OCI-M2 (cell line): Measurements from ENCODE around the gene OLR1.
"Not testable (repeated sequence)": the region's sequence is repeated elsewhere in the genome, so short reads cannot be mapped to it uniquely, and the experiment has no call there.

Source experiments
- DNase-seq: peaks from one replicate; lab custom pipeline; 2025; ENCODE audit not compliant: unreplicated experiment; lab: John Stamatoyannopoulos, UW

Gene OLR1

DNA sequence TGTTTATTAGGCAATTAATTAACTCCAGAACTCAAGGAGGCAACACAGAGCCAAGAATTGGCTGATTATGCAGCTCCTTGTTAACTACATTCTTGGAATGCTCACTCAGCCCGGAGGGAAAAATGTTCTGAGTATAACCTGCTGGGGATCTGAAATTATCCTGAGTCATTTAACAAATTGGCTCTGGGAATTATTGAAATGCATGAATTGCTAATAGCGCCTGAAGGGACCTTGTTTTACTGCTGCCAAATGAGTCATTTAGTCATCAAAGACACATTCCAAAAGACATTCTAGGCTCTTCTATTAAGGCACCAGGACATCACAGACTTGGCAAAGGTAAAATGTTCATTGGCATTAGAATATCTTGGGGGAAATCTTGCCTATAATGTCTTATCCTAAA is 19.9 kb upstream of the OLR1 start:
- no peak for DNase-seq

- DNase-seq = no peak
Observed at GRCh38 chr12:10190558-10191388, 18.8 kb upstream of the OLR1 start.

DNA sequence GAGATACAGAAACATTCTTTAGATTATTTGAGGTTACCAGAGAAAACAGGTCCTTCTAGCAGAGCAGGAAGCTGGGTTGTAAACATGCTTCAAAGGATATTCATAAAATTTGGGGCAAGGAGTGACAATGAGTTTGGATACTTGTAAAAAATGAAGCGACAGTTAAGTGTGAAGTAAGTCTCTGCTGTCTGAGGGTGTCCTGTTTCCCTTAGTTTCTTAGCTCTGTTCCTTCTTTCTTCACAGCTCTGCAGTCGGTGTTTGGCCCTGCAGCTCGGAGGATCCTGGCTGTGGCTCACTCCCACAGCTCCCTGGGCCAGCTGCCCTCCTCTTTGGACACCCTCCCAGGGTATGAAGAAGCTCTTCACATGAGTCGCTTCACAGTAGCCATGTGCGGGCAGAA is 17.7 kb upstream of the OLR1 start:
- DNase-seq = no peak

DNA sequence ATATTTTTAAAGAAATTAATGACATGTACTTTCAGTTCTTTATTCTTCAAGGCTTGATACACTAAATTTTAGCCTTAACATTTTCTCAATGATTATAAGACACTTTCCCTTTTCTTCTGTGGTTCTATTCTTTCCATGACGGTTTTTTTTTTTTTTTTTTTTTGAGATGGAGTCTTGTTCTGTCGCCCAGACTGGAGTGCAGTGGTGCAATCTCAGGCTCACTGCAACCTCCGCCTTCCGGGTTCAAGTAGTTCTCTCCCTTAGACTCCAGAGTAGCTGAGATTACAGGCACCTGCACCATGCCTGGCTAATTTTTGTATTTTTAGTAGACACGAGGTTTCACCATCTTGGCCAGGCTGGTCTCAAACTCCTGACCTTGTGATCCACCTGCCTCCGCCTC is 15.0 kb upstream of the OLR1 start:
- DNase-seq = not testable (repeated sequence)

DNA sequence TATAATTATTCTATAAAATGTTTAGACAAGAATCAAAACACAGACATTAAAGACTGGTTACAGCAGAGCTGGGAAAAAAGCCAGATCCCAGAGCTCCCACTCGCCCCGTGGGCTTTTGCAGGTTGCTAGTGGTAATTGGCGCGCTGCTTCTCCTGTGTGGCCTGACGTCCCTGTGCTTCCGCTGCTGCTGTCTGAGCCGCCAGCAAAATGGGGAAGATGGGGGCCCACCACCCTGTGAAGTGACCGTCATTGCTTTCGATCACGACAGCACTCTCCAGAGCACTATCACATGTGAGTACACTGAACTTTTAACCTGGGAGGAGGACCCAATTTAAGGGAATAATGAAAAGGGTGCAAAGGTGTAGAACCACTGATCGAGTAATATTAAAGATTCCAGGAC is 14.4 kb upstream of the OLR1 start:
- no peak for DNase-seq

- DNase-seq = no peak
Observed at GRCh38 chr12:10184261-10184843, 12.4 kb upstream of the OLR1 start.

DNA sequence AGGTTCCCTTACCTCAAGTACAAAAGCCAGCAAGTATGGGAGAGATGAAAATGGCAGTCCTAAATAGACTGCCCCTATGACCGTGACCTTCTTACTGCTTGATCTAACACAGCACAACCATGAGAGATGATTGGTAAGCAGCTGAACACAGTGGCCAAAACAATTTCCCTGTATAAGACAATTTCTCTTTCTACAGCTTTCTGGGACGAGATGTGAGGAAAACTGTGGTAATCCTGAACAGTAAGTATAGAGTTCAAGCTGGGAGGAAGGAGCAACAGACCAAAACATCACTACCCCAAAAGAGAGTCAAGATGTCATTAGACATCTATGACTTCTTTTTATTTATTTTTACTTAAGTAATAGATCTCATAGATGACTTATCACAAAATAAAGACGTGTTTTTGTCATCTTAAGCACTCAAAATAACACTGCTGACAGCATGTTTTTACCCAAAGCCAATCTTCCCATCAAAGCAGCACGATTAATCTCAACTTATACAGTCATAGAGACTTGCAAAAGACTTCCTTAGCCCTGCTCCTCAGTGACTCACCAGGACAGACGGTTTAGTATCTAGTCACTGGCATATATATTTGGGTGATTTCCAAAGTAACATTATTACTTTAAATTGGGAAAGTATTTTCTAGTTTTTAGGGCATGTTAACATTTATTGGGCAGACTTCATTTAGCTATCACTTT is 10.6 kb upstream of the OLR1 start:
- no peak for DNase-seq

DNA sequence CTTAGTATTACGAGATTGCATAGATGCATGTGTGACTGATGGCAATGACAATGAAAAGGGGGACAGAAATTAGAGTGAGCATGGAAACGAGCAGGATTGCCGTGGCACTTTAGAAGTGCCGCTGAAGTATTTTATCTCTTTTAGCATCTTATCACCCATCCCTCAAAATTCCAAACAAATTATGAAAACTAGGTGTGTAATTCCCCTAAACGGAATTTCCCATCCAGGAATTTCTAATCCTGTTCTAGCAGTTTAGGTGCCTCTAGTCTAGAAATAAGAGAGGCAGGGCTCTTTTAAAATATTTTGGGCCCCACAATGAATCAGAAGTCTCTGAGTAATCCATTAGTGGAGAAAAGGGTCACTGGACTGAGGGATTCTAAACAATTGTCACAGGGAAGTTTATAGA is 7.8 kb upstream of the OLR1 start:
- no peak for DNase-seq

DNA sequence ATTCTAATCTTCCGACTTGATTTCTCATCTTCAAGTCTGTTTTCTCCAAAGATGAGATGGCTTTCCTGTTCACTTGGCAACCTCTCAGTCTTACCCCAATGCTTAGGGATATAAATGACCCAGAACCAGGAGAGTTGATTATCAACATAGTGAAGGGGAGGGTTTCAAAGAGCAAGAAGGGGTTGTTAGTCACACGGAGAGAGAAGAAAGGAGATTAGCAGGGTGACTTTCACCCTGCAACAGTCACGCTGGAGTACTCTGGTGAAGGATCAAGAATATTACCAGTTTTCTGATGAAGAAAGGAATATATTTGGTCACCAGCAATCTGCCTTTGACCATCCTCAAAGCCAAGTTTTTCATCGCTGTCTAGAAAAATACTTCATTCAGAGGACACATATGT is 6.9 kb upstream of the OLR1 start, which contains the start of gene TMEM52B:
Gene TMEM52B, plus strand, starts transcription at position 212 of the 400 bp plus-strand sequence. CDS start 543 bp downstream, outside the sequence.
- no peak for DNase-seq

DNA sequence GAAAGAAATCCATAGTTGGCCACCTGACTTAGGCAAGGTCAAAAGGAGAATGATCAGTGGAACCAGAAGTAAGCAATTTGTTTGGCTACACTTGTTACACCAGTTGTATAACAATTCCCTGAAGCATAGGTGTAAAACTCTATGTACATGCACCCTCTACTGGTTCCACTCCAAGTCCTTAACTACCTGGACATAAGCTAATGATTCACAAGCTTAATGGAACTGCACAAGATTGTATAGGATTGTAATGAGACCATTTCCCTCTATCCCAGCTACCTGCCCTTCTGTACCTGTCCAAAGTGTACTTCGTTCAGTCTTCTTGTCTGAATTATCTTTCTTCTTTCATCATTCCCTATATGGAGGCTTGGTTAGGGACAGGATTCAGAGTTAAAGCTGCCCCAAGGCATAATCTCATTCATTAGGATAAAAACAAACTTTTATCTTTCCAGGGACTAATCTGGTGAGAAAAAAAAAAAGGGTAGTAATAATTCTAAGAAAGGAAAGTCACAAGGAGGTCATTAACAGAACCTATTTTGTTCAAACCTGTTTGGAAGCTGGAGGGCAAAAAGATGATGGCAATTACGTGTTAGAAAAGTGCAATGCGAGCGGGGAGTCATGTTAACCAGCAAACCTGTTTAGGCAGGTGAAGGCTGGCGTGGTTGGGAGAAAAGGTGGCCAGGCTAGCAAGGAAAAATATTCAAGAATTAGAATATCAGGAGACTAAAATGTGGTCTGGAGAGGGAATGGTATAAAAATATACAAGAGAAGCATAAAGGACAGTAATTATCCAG is 4.1 kb upstream of the OLR1 start:
- no peak for DNase-seq

- DNase-seq = no peak
Observed at GRCh38 chr12:10174986-10175614, 3.2 kb upstream of the OLR1 start.

DNA sequence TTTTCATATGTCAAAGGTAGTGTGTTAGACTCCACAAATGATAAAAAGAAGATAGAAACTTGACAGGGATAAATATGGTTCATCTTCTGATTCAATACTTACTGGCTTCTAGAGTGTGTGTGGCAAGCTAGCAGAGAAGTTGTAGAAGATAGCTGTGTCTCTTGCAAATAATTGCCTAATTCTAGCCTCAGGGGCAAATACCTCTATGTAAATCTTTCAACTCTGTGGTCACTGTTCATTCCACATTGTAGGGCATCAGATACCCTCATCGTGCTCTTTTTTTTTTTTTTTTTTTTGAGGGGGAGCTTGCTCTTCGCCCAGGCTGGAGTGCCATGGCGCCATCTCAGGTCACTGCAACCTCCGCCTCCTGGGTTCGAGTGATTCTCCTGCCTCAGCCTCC is 1.7 kb downstream of the OLR1 start:
- no peak for DNase-seq

DNA sequence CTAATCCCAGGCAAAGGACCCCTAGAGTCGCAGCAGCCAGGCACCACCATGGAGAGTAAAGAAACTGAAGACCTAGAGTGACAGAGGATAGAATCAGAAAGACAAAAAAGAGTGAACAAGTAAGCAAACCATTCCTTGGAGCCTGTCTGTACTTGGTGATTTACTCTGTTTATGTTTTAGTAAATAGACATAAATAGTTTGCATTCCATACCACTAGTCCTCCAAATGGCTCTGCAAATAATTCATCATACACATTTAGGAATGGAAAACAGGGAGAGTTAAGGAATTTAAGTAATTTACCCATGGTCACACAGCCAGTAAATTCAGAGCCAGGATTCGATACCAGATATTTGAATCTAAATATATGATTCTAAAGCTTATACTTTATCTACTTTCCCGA is 2.8 kb downstream of the OLR1 start:
- DNase-seq = no peak

DNA sequence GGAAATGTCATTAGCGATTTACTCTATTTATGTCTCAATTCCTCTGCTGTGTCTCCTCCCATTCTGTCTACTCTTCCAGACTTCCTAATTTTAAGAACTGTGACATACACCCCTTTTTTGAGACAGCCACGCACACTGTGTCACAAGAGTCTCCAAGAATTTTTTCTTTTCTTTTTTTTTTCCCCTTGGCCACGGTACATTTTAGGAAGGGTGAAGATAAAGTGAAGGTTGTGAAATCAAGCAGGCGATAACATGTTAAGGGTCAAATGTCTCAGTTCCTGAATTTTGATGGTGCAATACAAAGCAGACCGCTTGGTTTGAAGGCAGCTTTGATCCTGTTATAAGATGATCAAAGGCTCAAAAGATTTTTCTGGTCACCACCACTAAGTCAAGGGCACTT is 4.3 kb downstream of the OLR1 start:
- DNase-seq = no peak

DNA sequence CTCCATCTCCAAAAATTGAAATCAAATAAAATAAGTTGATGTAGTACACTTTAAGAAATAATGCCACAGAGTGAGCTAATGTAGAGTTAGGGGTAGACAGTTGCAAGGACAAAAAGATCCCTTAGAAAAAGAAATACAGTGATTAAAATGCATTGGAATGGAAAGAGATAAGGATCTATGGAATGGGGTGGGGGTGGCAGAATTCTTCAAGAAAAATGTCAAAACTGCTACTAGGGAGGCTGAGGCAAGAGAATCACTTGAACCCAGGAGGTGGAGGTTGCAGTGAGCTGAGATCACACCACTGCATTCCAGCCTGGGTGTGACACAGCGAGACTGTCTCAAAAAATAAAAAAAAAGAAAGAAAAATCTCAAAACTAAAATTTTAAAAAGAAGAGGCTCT is 6.5 kb downstream of the OLR1 start:
- DNase-seq = no peak

GRCh38 chr12:10163084-10163483 is 8.8 kb downstream of the OLR1 start:
- DNase-seq = no peak

GRCh38 chr12:10160617-10161385 is 11.1 kb downstream of the OLR1 start:
- DNase-seq = no peak

DNA sequence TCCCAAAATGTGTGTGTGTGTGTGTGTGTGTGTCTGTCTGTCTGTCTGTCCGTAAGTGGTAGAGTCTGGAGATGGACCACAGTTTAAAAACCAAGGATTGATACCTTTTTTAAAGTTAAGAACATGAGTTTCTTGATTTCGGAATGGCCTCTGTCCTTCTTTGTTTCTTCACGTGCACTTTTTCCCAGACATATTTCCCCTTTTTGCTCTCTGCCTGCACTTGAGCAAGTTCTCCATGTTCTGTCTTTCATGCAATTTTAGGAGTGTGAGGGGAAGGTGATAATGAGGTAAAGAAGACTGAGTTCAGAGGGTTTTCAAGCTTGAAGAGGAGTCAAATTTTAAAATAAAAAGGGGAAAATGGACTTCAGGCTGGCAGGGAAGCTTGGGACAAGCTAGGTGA is 12.7 kb downstream of the OLR1 start:
- DNase-seq = no peak

GRCh38 chr12:10158406-10158805 is 13.5 kb downstream of the OLR1 start:
- no peak for DNase-seq

DNA sequence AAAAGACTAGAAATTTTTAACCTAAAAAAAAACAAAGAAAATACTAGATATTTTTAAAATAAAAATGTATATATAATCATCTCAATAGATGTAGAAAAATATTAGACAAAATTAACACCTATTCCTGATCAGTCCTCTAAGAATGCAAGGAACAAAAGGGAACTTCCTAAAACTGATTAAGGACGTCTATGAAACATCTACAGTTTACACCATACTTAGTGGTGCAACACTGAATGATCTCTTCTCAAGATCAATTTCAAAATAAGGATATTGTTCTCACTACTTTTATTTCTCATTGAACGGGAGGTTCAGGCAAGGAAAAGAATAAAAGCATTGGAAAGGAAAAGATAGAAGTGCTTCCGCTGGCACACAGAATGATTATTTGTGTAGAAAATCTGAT is 16.0 kb downstream of the OLR1 start:
- no peak for DNase-seq
